HEK293T (cell line): ENCODE measurements around the gene CDIPT.

Experiments used
- ARNT ChIP-seq: fragments of 450-650 bp; IDR thresholded peaks from 2 replicates; pipeline ENCODE4 v1.6.1; 2017; ENCODE audit warnings: mild to moderate bottlenecking
- ELF4 ChIP-seq: fragments of 450-650 bp; IDR thresholded peaks from 2 replicates; pipeline ENCODE4 v1.6.1; 2017; ENCODE audit warnings: antibody characterized with exemption
- FOXK2 ChIP-seq: fragments of 450-650 bp; IDR thresholded peaks from 2 replicates; pipeline ENCODE4 v1.6.1; 2016; ENCODE audit warnings: mild to moderate bottlenecking
- FOXM1 ChIP-seq: fragments of 450-650 bp; IDR thresholded peaks from 2 replicates; pipeline ENCODE4 v1.6.1; 2017; ENCODE audit warnings: mild to moderate bottlenecking, borderline replicate concordance
- NFRKB ChIP-seq: fragments of 450-650 bp; IDR thresholded peaks from 2 replicates; pipeline ENCODE4 v1.6.1; 2016; ENCODE audit warnings: mild to moderate bottlenecking, moderate library complexity
- SP1 ChIP-seq: fragments of 450-650 bp; IDR thresholded peaks from 2 replicates; pipeline ENCODE4 v1.6.1; 2017
- SUZ12 ChIP-seq: fragments of 450-650 bp; IDR thresholded peaks from 2 replicates; pipeline ENCODE4 v1.6.1; 2016; ENCODE audit warnings: mild to moderate bottlenecking
- TARDBP ChIP-seq: fragments of 450-650 bp; IDR thresholded peaks from 2 replicates; pipeline ENCODE4 v1.6.1; 2016

DNA sequence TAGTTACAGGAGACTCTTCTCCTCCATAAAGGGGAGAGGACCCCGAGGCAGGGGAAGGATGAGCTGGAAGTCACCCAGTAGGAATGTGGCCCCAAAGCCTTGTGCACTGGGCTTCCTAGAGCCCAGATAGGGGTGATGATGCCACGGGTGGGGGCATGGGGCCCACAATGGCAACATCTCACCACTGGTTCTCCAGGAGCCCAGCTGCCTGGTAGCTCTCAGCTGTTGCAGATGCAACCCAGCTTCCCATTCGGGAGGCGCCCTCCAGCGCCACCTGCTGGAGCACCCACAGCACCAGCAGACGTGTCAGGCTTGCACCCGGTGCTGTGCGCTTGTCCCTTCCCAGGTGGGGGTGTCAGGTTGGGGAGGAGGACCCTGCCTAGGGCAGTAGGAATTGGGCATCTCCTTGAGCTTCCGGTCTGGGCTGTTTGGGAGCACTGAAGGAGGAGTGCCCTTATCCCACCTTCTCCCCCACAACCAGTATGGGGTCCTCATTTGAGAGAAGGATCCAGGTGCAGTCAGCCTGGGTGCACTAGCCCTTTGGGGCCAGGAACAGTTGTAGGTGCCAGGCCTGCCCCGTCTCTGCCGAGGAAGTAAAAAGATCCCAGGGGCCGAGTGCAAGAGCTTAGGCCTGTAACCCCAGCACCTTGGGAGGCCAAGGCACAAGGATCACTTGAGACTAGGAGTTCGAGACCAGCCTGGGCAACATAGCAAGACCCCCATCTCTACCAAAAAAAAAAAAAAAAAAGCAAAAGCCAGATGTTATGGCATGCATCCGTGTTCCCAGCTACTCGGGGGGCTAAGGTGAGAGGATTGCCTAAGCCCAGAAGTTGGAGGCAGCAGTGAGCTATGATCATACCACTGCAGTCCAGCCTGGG lies 14.4 kb downstream of the CDIPT start:
- TF ChIP-seq TARDBP (no peak), ARNT (no peak), NFRKB (no peak), FOXK2 (no peak), SUZ12 (no peak), ELF4 (no peak), SP1 (no peak), FOXM1 (no peak)
